Peyer's patch (tissue), 4 donors: ENCODE data around the gene THAP11. TPM values are rescaled to one million over a fixed set of nuclear protein-coding genes. Genes with fewer than 3 reads are reported as not detected.

Experiments
- DNase-seq, 3 donors: peaks; one replicate each; pipeline ENCODE4 v3.0.0-alpha.2; 2017 to 2019
- H3K27ac ChIP-seq, 4 donors: fragments of 200-600 bp; sonication (generic); one replicate each; pipeline ENCODE4 v1.5.1; 2016 to 2019
- H3K27me3 ChIP-seq, 2 donors: fragments of 200-600 bp; sonication (generic); one replicate each; pipeline ENCODE4 v1.5.1; 2019
- H3K36me3 ChIP-seq, 3 donors: fragments of 200-600 bp; sonication (generic); one replicate each; pipeline ENCODE4 v1.5.1; 2016 to 2019
- H3K4me1 ChIP-seq, 4 donors: fragments of 200-600 bp; sonication (generic); one replicate each; pipeline ENCODE4 v1.5.1; 2016 to 2019
- H3K4me3 ChIP-seq, 4 donors: fragments of 200-600 bp; sonication (generic); 1 replicate in 3 of 4; 2 replicates in 1 of 4; pipeline ENCODE4 v1.5.1; 2016 to 2019; ENCODE audit warnings: mild to moderate bottlenecking in 1 of 4
- H3K9me3 ChIP-seq, 4 donors: fragments of 200-600 bp; sonication (generic); one replicate each; pipeline ENCODE4 v1.5.1; 2016 to 2019; ENCODE audit warnings: mild to moderate bottlenecking in 1 of 4
- POLR2A ChIP-seq, 2 donors: fragments of 450-650 bp; IDR thresholded peaks; one replicate each; pipeline ENCODE4 v1.5.1; 2017; ENCODE audit warnings: antibody characterized with exemption in 2 of 2, mild to moderate bottlenecking in 2 of 2, moderate library complexity in 2 of 2
- total RNA-seq, 4 donors: library from RNA; depleted of rRNA; stranded (reverse); fragments of >200 nt; gene quantifications; one replicate each; pipeline ENCODE4 v1.1.0, GENCODE V29; 2016
- TF ChIP-seq, protein P1 (sequence below), 6 experiments: fragments of 450-650 bp in 4 of 6; fragments of 200-600 bp in 2 of 6; sonication (generic) in 1 of 6; IDR thresholded peaks; one replicate each; pipeline ENCODE4 v1.5.1; 2017 to 2019; ENCODE audit warnings: antibody characterized with exemption in 6 of 6, mild to moderate bottlenecking in 3 of 6, moderate library complexity in 1 of 6

The THAP11 gene
- total RNA-seq, 4 donors from 2014 or later = 23.9 to 38.2 (median 31.7) TPM

DNA sequence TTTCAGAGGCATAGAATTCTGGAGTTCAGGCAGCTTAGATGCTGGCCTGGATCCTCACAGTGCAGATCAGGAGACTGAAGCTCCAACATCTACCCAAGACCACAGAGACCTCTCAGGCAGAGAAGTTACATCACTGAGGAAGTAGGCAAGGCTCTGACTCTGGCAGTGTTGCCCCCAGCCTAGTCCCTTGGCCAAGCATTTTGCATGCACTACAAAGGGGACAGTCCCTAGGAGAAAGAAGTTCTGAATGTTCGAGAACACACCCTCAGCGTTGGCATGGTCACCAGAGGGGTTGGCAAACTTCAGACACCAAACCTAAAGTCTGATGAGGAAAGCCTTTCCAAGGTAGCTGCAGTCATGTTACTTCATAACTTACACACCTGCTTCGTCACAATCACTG lies 38.2 kb upstream of the THAP11 start:
- H3K4me1 ChIP-seq = peaks cover 0 to 29% (median 22%) of the 10 kb centered on the region in 4 donors
- no peaks in the 10 kb centered on the region for H3K27me3 ChIP-seq
- TF ChIP-seq, protein P1, sequence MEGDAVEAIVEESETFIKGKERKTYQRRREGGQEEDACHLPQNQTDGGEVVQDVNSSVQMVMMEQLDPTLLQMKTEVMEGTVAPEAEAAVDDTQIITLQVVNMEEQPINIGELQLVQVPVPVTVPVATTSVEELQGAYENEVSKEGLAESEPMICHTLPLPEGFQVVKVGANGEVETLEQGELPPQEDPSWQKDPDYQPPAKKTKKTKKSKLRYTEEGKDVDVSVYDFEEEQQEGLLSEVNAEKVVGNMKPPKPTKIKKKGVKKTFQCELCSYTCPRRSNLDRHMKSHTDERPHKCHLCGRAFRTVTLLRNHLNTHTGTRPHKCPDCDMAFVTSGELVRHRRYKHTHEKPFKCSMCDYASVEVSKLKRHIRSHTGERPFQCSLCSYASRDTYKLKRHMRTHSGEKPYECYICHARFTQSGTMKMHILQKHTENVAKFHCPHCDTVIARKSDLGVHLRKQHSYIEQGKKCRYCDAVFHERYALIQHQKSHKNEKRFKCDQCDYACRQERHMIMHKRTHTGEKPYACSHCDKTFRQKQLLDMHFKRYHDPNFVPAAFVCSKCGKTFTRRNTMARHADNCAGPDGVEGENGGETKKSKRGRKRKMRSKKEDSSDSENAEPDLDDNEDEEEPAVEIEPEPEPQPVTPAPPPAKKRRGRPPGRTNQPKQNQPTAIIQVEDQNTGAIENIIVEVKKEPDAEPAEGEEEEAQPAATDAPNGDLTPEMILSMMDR (IDR thresholded peaks at IDR 0.05) = no peak
- TF ChIP-seq POLR2A (IDR thresholded peaks at IDR 0.05) = no peak
- peak in 2 of 3 donors; percentile 42 to 71 for DNase-seq
- H3K36me3 ChIP-seq = peaks cover 0 to 24% (median 0%) of the 10 kb centered on the region in 3 donors
- no peak overlapping the region for H3K4me3 ChIP-seq
- H3K9me3 ChIP-seq = no peaks in the 10 kb centered on the region
- H3K27ac ChIP-seq = no peak overlapping the region

- Histone ChIP-seq H3K27ac (no peak overlapping the region), H3K4me3 (peak overlapping the region in 3 of 4 donors; percentile 73 to 100 (median 88)), H3K27me3 (no peaks in the 10 kb centered on the region), H3K4me1 (peaks cover 0 to 29% (median 22%) of the 10 kb centered on the region in 4 donors), H3K9me3 (no peaks in the 10 kb centered on the region), H3K36me3 (peaks cover 0 to 23% (median 0%) of the 10 kb centered on the region in 3 donors)
- TF ChIP-seq, protein P1 (IDR thresholded peaks at IDR 0.05) = no peak
- TF ChIP-seq POLR2A (IDR thresholded peaks at IDR 0.05) = no peak
- DNase-seq = no peak
Measured at GRCh38 chr16:67804853-67805542, 37.1 kb upstream of the THAP11 start.

- no peak for DNase-seq
- H3K4me1 ChIP-seq = peaks cover 0 to 29% (median 22%) of the 10 kb centered on the region in 4 donors
- peak overlapping the region; percentile 72 to 100 (median 80) for H3K4me3 ChIP-seq
- H3K27ac ChIP-seq = peak overlapping the region; percentile 67 to 92 (median 76)
- TF ChIP-seq POLR2A (IDR thresholded peaks at IDR 0.05) = no peak
- TF ChIP-seq, protein P1 (IDR thresholded peaks at IDR 0.05) = no peak
- no peaks in the 10 kb centered on the region for H3K9me3 ChIP-seq
- H3K36me3 ChIP-seq = peaks cover 0 to 16% (median 0%) of the 10 kb centered on the region in 3 donors
- no peaks in the 10 kb centered on the region for H3K27me3 ChIP-seq
Measured at GRCh38 chr16:67805718-67806427, 36.2 kb upstream of the THAP11 start.

DNA sequence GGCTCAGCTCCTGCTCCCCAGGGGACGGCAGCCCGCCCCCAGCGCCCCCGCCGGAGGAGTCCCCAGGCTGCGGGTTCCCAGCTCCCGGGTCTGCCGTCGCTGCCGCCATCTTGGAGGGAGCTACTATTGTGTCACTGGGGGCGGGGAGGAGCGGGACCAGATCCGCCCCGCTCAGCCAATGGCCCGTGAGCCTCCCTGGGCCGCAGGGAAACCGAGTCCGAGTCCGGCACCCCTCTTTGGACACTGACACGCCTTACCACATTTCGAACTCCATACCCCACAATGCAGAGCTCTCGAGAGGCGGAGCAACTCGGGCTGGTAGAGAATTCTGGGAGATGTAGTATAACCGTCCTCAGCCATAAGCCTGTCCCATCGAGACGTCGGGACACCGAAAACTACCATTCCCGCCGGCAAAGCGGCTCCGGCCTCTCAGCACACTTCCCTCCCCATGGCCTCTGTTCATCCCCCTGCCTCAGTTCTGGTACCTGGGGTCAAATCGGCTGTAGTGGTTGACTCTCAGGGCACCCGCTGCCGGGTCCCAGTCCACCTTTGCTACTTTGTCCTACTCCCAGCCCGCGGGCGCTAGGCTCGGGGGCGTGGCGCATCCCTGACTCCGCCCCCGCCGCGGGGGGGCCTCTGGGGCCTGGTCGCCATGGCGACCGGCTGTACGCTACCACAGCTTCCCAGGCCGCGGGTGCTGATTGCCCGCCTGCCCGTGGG lies 35.5 kb upstream of the THAP11 start, which contains the start of the genes RANBP10 and TSNAXIP1:
Gene RANBP10 (minus strand): TSS at position 133 of the 720 bp plus-strand sequence. CDS start 24 bp downstream, at position 109.
Gene TSNAXIP1 (plus strand): TSS at position 462 of the 720 bp plus-strand sequence. CDS start 261 bp downstream, outside the sequence.
- Histone ChIP-seq H3K4me3 (peak within 1 kb of the TSS; percentile 72 to 100 (median 80)), H3K36me3 (peaks cover 0 to 16% (median 0%) of the 10 kb centered on the region in 3 donors), H3K9me3 (no peaks in the 10 kb centered on the region), H3K27me3 (no peaks in the 10 kb centered on the region), H3K4me1 (peaks cover 0 to 22% (median 19%) of the 10 kb centered on the region in 4 donors), H3K27ac (peak within 1 kb of the TSS; percentile 74 to 92 (median 78))
- peak; percentile 69 to 88 for TF ChIP-seq POLR2A (IDR thresholded peaks at IDR 0.05)
- TF ChIP-seq, protein P1 (IDR thresholded peaks at IDR 0.05) = peak in 1 of 6 experiments; percentile 21
- peak; percentile 96 to 99 (median 97) for DNase-seq

DNA sequence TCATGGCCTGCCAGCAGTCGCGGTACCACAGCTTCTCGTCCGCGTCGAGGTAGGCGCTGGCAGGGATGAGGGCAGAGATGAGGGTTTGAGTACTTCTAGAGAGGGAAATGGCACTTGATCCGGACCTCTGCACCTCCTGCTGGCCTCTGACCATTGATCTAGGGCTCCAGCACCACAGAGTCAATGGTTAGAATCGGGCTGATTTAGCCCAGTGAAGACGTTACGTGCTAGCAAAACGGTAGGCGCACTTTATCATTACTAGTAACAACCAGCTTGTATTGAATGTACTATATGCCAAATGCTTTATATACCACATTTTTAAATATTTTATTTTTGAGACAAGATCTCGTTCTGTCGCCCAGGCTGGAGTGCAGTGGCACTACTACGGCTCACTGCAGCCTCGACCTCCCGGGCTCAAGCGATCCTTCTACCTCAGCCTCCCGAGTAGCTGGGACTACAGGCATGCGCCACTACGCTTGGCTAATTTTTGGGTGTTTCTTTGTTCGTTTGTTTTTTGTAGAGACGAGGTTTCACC lies 34.9 kb upstream of the THAP11 start:
- DNase-seq = no peak
- no peak for TF ChIP-seq POLR2A (IDR thresholded peaks at IDR 0.05)
- TF ChIP-seq, protein P1 (IDR thresholded peaks at IDR 0.05) = peak in 1 of 6 experiments; percentile 25
- Histone ChIP-seq H3K4me3 (peak overlapping the region; percentile 72 to 100 (median 80)), H3K27ac (peak overlapping the region; percentile 60 to 92 (median 76)), H3K27me3 (no peaks in the 10 kb centered on the region), H3K4me1 (peaks cover 0 to 21% (median 17%) of the 10 kb centered on the region in 4 donors), H3K36me3 (peaks cover 0 to 16% (median 0%) of the 10 kb centered on the region in 3 donors), H3K9me3 (no peaks in the 10 kb centered on the region)
